Activated T-helper 17 cell treated with anti-CD3 and anti-CD28 coated beads, Interleukin-2, amount 50 U/mL, for 72 hours (primary cell): ENCODE data around the gene PAWR. TPM values are rescaled to one million over a fixed set of nuclear protein-coding genes. Genes with fewer than 3 reads are reported as not detected.

Source experiments
- ATAC-seq: fragments of 150-1000 bp; cut with Tn5 transposase; replicated peaks from 2 replicates; pipeline ENCODE4 v1.10.0; 2021; ENCODE audit warnings: mild to moderate bottlenecking, moderate library complexity
- H3K27ac Mint-ChIP-seq: one replicate; pipeline ENCODE4 v1.8.0; 2022; ENCODE audit warnings: mixed read lengths
- H3K27me3 Mint-ChIP-seq: one replicate; pipeline ENCODE4 v1.8.0; 2022; ENCODE audit warnings: mixed read lengths
- H3K36me3 Mint-ChIP-seq: one replicate; pipeline ENCODE4 v1.8.0; 2022; ENCODE audit warnings: low read depth, mild to moderate bottlenecking, mixed read lengths
- H3K4me1 Mint-ChIP-seq: one replicate; pipeline ENCODE4 v1.8.0; 2022; ENCODE audit warnings: mixed read lengths
- H3K4me3 Mint-ChIP-seq: one replicate; pipeline ENCODE4 v1.8.0; 2022; ENCODE audit warnings: mild to moderate bottlenecking, mixed read lengths
- H3K9me3 Mint-ChIP-seq: one replicate; pipeline ENCODE4 v1.8.0; 2022; ENCODE audit warnings: mixed read lengths
- total RNA-seq, 2 donors: library from RNA; stranded (reverse); gene quantifications; one replicate each; pipeline ENCODE4 v1.2.3, GENCODE V29; 2022

Gene PAWR
- 1 to 10 TPM; 1.2 to 5.6 TPM for total RNA-seq

GRCh38 chr12:79690638-79691510, at the start of gene PAWR:
TSS of gene PAWR (minus strand) at chr12:79690964. CDS start at chr12:79690244, 720 bp downstream.
- H3K27me3 Mint-ChIP-seq = peaks cover 58% of the 10 kb centered on the region
- H3K9me3 Mint-ChIP-seq = no peaks in the 10 kb centered on the region
- peak within 1 kb of the TSS; percentile 80 for H3K4me3 Mint-ChIP-seq
- peak; percentile 53 for ATAC-seq
- no peaks in the 10 kb centered on the region for H3K36me3 Mint-ChIP-seq
- no peaks in the 10 kb centered on the region for H3K4me1 Mint-ChIP-seq
- no peak within 1 kb of the TSS for H3K27ac Mint-ChIP-seq

- H3K4me1 Mint-ChIP-seq = no peaks in the 10 kb centered on the region
- no peak overlapping the region for H3K4me3 Mint-ChIP-seq
- peak; percentile 59 for ATAC-seq
- no peaks in the 10 kb centered on the region for H3K36me3 Mint-ChIP-seq
- H3K27me3 Mint-ChIP-seq = peaks cover 7% of the 10 kb centered on the region
- H3K9me3 Mint-ChIP-seq = no peaks in the 10 kb centered on the region
- H3K27ac Mint-ChIP-seq = no peak overlapping the region
Measured at GRCh38 chr12:79737875-79738718, 47.3 kb upstream of the PAWR start.

GRCh38 chr12:79732638-79733037, 41.9 kb upstream of the PAWR start:
- ATAC-seq = no peak
- Mint-ChIP-seq H3K9me3 (no peaks in the 10 kb centered on the region), H3K27me3 (peaks cover 23% of the 10 kb centered on the region)

GRCh38 chr12:79725987-79726386, 35.2 kb upstream of the PAWR start:
- Mint-ChIP-seq H3K4me3 (no peak overlapping the region), H3K27ac (no peak overlapping the region), H3K27me3 (peaks cover 33% of the 10 kb centered on the region), H3K36me3 (no peaks in the 10 kb centered on the region), H3K4me1 (no peaks in the 10 kb centered on the region), H3K9me3 (no peaks in the 10 kb centered on the region)
- ATAC-seq = no peak

More at GRCh38 chr12:79732638-79733037, 41.9 kb upstream of the PAWR start:
- Mint-ChIP-seq H3K4me1 (no peaks in the 10 kb centered on the region), H3K4me3 (no peak overlapping the region), H3K27ac (no peak overlapping the region), H3K36me3 (no peaks in the 10 kb centered on the region)

- Mint-ChIP-seq H3K27ac (no peak overlapping the region), H3K27me3 (peaks cover 7% of the 10 kb centered on the region), H3K36me3 (no peaks in the 10 kb centered on the region), H3K4me3 (no peak overlapping the region), H3K4me1 (no peaks in the 10 kb centered on the region), H3K9me3 (no peaks in the 10 kb centered on the region)
- no peak for ATAC-seq
Measured at GRCh38 chr12:79717006-79717405, 26.2 kb upstream of the PAWR start.

- Mint-ChIP-seq H3K9me3 (no peaks in the 10 kb centered on the region), H3K27ac (no peak overlapping the region), H3K4me3 (no peak overlapping the region), H3K4me1 (no peaks in the 10 kb centered on the region), H3K36me3 (no peaks in the 10 kb centered on the region), H3K27me3 (peaks cover 11% of the 10 kb centered on the region)
- no peak for ATAC-seq
Measured at GRCh38 chr12:79715308-79715707, 24.5 kb upstream of the PAWR start.

GRCh38 chr12:79710707-79711483, 20.1 kb upstream of the PAWR start:
- ATAC-seq = no peak
- H3K27ac Mint-ChIP-seq = no peak overlapping the region
- H3K4me3 Mint-ChIP-seq = no peak overlapping the region

GRCh38 chr12:79707830-79708229, 17.1 kb upstream of the PAWR start:
- Mint-ChIP-seq H3K36me3 (no peaks in the 10 kb centered on the region), H3K27me3 (peaks cover 9% of the 10 kb centered on the region), H3K9me3 (no peaks in the 10 kb centered on the region), H3K27ac (no peak overlapping the region), H3K4me1 (no peaks in the 10 kb centered on the region), H3K4me3 (no peak overlapping the region)
- ATAC-seq = no peak

More at GRCh38 chr12:79710707-79711483, 20.1 kb upstream of the PAWR start:
- Mint-ChIP-seq H3K27me3 (peaks cover 9% of the 10 kb centered on the region), H3K4me1 (no peaks in the 10 kb centered on the region), H3K36me3 (no peaks in the 10 kb centered on the region), H3K9me3 (no peaks in the 10 kb centered on the region)

GRCh38 chr12:79706676-79707075, 15.9 kb upstream of the PAWR start:
- H3K4me1 Mint-ChIP-seq = no peaks in the 10 kb centered on the region
- no peak overlapping the region for H3K27ac Mint-ChIP-seq
- H3K36me3 Mint-ChIP-seq = no peaks in the 10 kb centered on the region
- H3K9me3 Mint-ChIP-seq = no peaks in the 10 kb centered on the region
- ATAC-seq = no peak
- H3K27me3 Mint-ChIP-seq = peaks cover 7% of the 10 kb centered on the region
- H3K4me3 Mint-ChIP-seq = no peak overlapping the region

- Mint-ChIP-seq H3K9me3 (no peaks in the 10 kb centered on the region), H3K36me3 (no peaks in the 10 kb centered on the region), H3K27me3 (peaks cover 3% of the 10 kb centered on the region), H3K4me3 (no peak overlapping the region), H3K27ac (no peak overlapping the region), H3K4me1 (no peaks in the 10 kb centered on the region)
- no peak for ATAC-seq
Measured at GRCh38 chr12:79706156-79706555, 15.4 kb upstream of the PAWR start.

GRCh38 chr12:79698966-79699365, 8.2 kb upstream of the PAWR start:
- no peak overlapping the region for H3K4me3 Mint-ChIP-seq
- H3K4me1 Mint-ChIP-seq = no peaks in the 10 kb centered on the region
- H3K36me3 Mint-ChIP-seq = no peaks in the 10 kb centered on the region
- peaks cover 15% of the 10 kb centered on the region for H3K27me3 Mint-ChIP-seq
- H3K27ac Mint-ChIP-seq = no peak overlapping the region
- no peak for ATAC-seq
- H3K9me3 Mint-ChIP-seq = no peaks in the 10 kb centered on the region

GRCh38 chr12:79696416-79696815, 5.7 kb upstream of the PAWR start:
- no peaks in the 10 kb centered on the region for H3K4me1 Mint-ChIP-seq

GRCh38 chr12:79692860-79693577, 2.3 kb upstream of the PAWR start:
- Mint-ChIP-seq H3K27ac (no peak overlapping the region), H3K27me3 (peaks cover 53% of the 10 kb centered on the region), H3K4me3 (no peak overlapping the region), H3K4me1 (no peaks in the 10 kb centered on the region), H3K36me3 (no peaks in the 10 kb centered on the region), H3K9me3 (no peaks in the 10 kb centered on the region)
- ATAC-seq = no peak

More at GRCh38 chr12:79696416-79696815, 5.7 kb upstream of the PAWR start:
- no peak for ATAC-seq
- H3K27me3 Mint-ChIP-seq = peaks cover 38% of the 10 kb centered on the region
- no peaks in the 10 kb centered on the region for H3K9me3 Mint-ChIP-seq
- no peaks in the 10 kb centered on the region for H3K36me3 Mint-ChIP-seq
- H3K27ac Mint-ChIP-seq = no peak overlapping the region
- H3K4me3 Mint-ChIP-seq = no peak overlapping the region
